Fibroblast of mammary gland (primary cell): Measurements from ENCODE around the gene LRIG1.
"Not testable (repeated sequence)": the region's sequence is repeated elsewhere in the genome, so short reads cannot be mapped to it uniquely, and the experiment has no call there.

Experiments used
- DNase-seq: peaks from one replicate; pipeline ENCODE4 v3.0.0-alpha.2; 2010; ENCODE audit warnings: low read depth
- H3K4me3 ChIP-seq: 2 replicates; pipeline ENCODE4 v1.5.1; 2011; ENCODE audit warnings: low read depth, mild to moderate bottlenecking, low read length, moderate library complexity; ENCODE audit not compliant: control insufficient read depth
- TF ChIP-seq, protein P1 (sequence below): conservative IDR thresholded peaks from 2 replicates; pipeline ENCODE4 v1.5.1; 2011; ENCODE audit warnings: low read depth, low read length, inconsistent platforms; ENCODE audit not compliant: control insufficient read depth, insufficient read depth

Gene LRIG1

DNA sequence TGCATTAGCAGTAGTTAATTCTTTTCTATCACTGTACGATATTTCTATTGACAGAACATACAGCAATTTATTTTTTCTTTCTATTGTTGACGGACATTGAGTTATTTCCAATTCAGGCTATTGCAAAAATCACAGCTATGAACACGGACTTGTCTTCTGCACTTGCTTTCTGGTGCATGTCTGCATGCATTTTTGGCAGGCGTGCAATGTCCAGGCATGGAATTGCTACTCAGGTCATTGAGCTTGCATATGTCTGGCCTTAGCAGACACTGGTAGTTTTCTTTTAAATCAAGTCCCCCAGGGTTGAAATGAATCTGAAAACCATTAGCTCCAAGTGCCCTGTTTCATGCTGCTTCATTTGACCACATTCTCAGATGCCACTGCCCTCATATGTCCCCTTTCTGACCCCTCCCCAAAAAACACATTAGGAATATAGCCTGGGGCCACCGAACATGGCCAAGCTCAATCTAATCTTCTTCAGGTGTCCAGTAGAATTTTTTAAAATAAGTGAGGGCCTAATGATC lies 72.8 kb downstream of the LRIG1 start:
- no peak overlapping the region for H3K4me3 ChIP-seq
- no peak for DNase-seq
- TF ChIP-seq, protein P1, sequence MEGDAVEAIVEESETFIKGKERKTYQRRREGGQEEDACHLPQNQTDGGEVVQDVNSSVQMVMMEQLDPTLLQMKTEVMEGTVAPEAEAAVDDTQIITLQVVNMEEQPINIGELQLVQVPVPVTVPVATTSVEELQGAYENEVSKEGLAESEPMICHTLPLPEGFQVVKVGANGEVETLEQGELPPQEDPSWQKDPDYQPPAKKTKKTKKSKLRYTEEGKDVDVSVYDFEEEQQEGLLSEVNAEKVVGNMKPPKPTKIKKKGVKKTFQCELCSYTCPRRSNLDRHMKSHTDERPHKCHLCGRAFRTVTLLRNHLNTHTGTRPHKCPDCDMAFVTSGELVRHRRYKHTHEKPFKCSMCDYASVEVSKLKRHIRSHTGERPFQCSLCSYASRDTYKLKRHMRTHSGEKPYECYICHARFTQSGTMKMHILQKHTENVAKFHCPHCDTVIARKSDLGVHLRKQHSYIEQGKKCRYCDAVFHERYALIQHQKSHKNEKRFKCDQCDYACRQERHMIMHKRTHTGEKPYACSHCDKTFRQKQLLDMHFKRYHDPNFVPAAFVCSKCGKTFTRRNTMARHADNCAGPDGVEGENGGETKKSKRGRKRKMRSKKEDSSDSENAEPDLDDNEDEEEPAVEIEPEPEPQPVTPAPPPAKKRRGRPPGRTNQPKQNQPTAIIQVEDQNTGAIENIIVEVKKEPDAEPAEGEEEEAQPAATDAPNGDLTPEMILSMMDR, result no peak

DNA sequence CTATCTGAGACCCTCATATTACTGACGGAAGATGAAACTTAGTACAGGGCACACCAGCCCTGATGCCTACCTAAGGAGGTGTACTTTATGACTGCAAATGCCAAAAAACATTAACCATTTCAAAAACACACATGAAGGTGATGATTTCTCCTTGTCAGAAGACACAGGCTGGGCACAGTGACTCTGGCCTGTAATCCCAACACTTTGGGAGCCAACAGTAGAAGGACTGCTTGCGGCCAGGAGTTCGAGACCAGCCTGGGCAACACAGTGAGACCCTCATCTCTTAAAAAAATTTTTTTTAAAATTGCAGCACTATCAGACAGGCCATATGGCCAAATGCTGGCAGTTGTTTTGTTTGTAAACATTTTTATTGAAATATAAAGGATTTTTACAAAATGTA lies 73.5 kb downstream of the LRIG1 start:
- H3K4me3 ChIP-seq, result no peak overlapping the region
- TF ChIP-seq, protein P1, result no peak

GRCh38 chr3:66426135-66426534 lies 74.7 kb downstream of the LRIG1 start:
- no peak overlapping the region for H3K4me3 ChIP-seq
- no peak for DNase-seq
- TF ChIP-seq, protein P1, result no peak

More for the DNA sequence above, 73.5 kb downstream of the LRIG1 start:
- DNase-seq, result no peak

DNA sequence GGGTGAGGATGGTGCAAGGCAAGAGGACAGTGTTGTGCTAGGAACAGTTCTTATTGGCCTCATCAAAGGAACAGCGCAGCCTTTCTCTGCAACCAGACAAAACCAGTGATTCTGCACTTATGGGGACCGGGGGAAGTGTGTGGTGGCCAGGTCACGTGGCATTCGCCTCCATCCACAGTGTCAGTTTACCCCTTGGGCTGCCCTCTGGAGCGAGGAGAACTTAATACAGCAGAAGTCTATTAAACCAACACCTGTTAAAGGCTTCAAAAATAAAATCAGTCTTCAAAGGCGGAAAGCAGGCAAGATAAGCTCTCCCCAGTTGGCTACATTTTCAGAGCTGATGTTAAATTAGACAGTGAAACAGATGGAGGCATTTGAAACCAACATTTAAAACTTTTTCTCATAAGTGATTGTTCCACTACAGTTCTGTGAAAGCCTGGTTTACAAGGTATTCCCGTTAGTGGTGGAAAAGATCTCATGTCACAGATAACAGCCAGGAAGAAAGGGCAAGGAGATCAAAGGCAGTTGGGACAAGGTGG lies 75.2 kb downstream of the LRIG1 start:
- no peak for DNase-seq
- TF ChIP-seq, protein P1, result no peak
- no peak overlapping the region for H3K4me3 ChIP-seq

GRCh38 chr3:66425032-66425431 lies 75.8 kb downstream of the LRIG1 start:
- DNase-seq, result peak; percentile 54
- no peak overlapping the region for H3K4me3 ChIP-seq
- TF ChIP-seq, protein P1, result no peak

GRCh38 chr3:66423791-66424190 lies 77.0 kb downstream of the LRIG1 start:
- H3K4me3 ChIP-seq, result no peak overlapping the region
- TF ChIP-seq, protein P1, result peak; percentile 10
- DNase-seq, result peak; percentile 94

GRCh38 chr3:66421893-66422292 lies 78.9 kb downstream of the LRIG1 start:
- H3K4me3 ChIP-seq, DNase-seq: not testable (repeated sequence)

- H3K4me3 ChIP-seq, DNase-seq: not testable (repeated sequence)
Observed at GRCh38 chr3:66421144-66421543, 79.7 kb downstream of the LRIG1 start.
